Endothelial cell of umbilical vein (primary cell): Measurements from ENCODE around the gene NFIC.

Experiments used
- EZH2 ChIP-seq: IDR thresholded peaks from 2 replicates; pipeline ENCODE4 v1.6.1; 2012; ENCODE audit warnings: borderline replicate concordance, low read depth, mild to moderate bottlenecking, moderate library complexity, low read length, inconsistent platforms; ENCODE audit not compliant: severe bottlenecking
- JUN ChIP-seq: IDR thresholded peaks from 2 replicates; pipeline ENCODE4 v1.6.1; 2011; ENCODE audit warnings: borderline replicate concordance, low read depth; ENCODE audit not compliant: insufficient read length, insufficient read depth
- POLR2A ChIP-seq: IDR thresholded peaks from 2 replicates; pipeline ENCODE4 v1.6.1; 2012; ENCODE audit warnings: low read depth, mild to moderate bottlenecking, control low read depth, low read length
- POLR2AphosphoS5 ChIP-seq: IDR thresholded peaks from 2 replicates; pipeline ENCODE4 v1.6.1; 2012; ENCODE audit warnings: low read depth, mild to moderate bottlenecking, control low read depth, low read length, moderate library complexity; ENCODE audit not compliant: insufficient read depth
- TF ChIP-seq, protein P1 (sequence below), 2 donors: IDR thresholded peaks; 1 replicate in 1 of 2; 2 replicates in 1 of 2; pipeline ENCODE4 v1.5.1; 2011; ENCODE audit warnings: low read length in 2 of 2, mild to moderate bottlenecking in 2 of 2, moderate library complexity in 2 of 2, control low read depth in 1 of 2, inconsistent platforms in 1 of 2, low read depth in 1 of 2; ENCODE audit not compliant: insufficient read depth in 1 of 2; ENCODE audit errors: extremely low read depth in 1 of 2
- TF ChIP-seq, protein P2 (sequence below): IDR thresholded peaks from 2 replicates; pipeline ENCODE4 v1.6.1; 2011; ENCODE audit not compliant: insufficient read depth, insufficient read length

DNA sequence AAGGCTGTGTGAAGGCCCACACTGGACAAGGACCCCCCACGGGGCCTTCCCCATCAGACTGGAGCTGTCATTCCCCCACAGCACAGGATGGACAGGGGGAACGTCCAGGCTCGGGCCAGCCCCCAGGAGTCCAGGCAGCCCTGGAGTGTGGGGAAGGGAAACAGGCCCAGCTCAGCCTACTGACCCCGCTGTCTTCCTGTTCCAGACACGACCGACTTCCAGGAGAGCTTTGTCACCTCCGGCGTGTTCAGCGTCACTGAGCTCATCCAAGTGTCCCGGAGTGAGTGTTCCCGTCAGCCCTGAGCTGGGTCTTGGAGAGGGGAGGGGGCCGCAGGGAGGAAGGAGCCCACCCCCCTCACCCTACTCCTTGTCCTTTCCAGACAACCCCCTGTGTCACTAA is 66.9 kb downstream of the NFIC start:
- TF ChIP-seq, protein P1, sequence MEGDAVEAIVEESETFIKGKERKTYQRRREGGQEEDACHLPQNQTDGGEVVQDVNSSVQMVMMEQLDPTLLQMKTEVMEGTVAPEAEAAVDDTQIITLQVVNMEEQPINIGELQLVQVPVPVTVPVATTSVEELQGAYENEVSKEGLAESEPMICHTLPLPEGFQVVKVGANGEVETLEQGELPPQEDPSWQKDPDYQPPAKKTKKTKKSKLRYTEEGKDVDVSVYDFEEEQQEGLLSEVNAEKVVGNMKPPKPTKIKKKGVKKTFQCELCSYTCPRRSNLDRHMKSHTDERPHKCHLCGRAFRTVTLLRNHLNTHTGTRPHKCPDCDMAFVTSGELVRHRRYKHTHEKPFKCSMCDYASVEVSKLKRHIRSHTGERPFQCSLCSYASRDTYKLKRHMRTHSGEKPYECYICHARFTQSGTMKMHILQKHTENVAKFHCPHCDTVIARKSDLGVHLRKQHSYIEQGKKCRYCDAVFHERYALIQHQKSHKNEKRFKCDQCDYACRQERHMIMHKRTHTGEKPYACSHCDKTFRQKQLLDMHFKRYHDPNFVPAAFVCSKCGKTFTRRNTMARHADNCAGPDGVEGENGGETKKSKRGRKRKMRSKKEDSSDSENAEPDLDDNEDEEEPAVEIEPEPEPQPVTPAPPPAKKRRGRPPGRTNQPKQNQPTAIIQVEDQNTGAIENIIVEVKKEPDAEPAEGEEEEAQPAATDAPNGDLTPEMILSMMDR (IDR thresholded peaks at IDR 0.05; ENCODE audit: extremely low read depth in 1 of 2, insufficient read depth in 1 of 2, low read depth in 1 of 2, low read length in 2 of 2): no peak
- no peak for TF ChIP-seq POLR2A
- no peak for TF ChIP-seq POLR2AphosphoS5
- no peak for TF ChIP-seq EZH2
- TF ChIP-seq, protein P2, sequence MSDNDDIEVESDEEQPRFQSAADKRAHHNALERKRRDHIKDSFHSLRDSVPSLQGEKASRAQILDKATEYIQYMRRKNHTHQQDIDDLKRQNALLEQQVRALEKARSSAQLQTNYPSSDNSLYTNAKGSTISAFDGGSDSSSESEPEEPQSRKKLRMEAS: no peak
- TF ChIP-seq JUN: no peak
